Astrocyte (in vitro differentiated cells and primary cell): ENCODE data around the gene TMUB2.
"Not testable (repeated sequence)": the region's sequence is repeated elsewhere in the genome, so short reads cannot be mapped to it uniquely, and the experiment has no call there.

Source experiments
- CTCF ChIP-seq: IDR thresholded peaks from 2 replicates; pipeline ENCODE4 v1.5.1; 2011; ENCODE audit warnings: low read depth, mild to moderate bottlenecking, inconsistent platforms, low read length, moderate library complexity; ENCODE audit not compliant: insufficient read depth
- EZH2 ChIP-seq: IDR thresholded peaks from 2 replicates; pipeline ENCODE4 v1.6.1; 2012; ENCODE audit warnings: mild to moderate bottlenecking, low read length, inconsistent platforms; ENCODE audit not compliant: insufficient read depth

GRCh38 chr17:44143921-44144320 is 42.9 kb upstream of the TMUB2 start:
- TF ChIP-seq CTCF, EZH2: not testable (repeated sequence)
